HG03354 (cell line): ENCODE results near the gene HOXB7.
A peak's percentile ranks its signal among the peaks of the same experiment; 100 is the strongest.

ENCODE experiments used
- ATAC-seq: cut with Tn5 transposase; IDR thresholded peaks from one replicate; pipeline ENCODE4 v1.9.1; 2021; ENCODE audit warnings: mild to moderate bottlenecking; ENCODE audit not compliant: unreplicated experiment, poor library complexity, severe bottlenecking

Gene HOXB7

DNA sequence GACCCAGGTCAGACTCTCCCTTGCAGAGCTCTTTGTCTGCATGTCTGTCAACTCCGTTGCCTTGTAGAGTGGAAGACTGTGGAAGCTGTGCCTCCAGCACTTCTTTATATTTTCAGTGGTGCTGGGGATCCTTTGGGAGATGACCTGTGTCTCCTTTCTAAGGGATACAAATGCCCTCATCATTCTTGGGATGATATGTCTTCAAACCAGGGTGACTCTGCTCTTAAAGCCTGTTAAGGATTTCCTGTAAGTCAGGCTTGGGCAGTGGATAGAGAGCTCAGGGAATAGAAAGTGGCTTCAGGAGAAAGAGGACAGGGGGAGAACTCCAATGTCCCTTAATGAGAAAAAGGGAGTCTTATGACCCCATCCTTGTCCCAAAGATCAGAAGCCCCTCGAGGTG lies 22.3 kb downstream of the HOXB7 start:
- ATAC-seq = no peak

DNA sequence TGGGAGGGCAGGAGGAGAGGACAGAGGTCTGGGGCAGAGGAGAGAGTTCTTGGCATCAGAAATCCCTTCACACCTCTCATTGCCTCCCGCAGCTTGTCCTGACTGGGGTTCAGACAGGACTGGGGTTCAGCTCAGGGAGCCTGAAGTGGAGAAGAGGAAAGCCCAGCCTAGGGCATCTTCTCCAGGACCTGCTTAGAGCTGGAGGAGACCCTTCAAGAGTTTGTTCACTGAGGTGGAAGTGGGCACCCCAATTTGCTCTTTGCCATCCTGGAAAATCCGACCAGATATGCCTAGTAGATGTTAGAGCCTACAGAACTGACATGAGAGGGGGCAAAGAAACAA lies 22.8 kb downstream of the HOXB7 start:
- ATAC-seq = no peak

DNA sequence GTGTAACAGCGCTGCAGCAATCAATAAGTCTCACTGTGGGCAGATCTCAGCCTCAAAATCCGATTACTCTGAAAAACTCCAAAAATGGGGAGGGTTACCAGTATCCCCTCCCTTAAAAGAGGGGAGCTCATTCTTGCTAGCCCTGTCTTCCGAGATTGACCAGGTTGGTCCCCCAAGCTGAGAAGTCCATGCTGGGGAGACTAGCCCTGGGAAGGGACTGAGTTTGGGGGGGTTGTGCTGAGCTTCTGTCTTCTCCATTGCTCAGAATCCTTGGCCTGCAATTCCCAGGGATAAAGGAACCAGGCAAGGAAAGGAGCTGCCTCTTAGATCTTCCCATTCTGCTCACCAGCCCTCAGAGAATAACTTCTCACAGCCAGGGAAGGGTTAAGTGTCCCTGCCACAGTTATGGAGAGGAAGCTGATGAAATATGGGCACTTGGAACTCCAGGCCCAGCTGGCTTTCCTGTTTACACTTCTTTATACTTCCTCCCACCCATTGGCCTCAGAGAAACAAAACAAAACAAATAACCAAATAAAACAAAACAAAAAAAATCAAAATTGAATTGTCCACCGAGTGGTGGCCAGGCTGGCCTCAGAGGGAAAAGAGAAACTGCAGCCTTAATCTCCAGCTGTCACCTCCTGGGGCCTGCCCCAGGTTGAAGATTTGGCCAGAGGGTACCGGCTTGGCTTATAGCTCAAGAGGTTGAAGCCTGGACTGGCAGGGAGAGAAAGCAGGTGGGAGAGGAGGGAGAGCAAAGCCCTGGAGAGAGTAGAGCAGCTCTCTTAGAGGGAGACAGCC lies 23.3 kb downstream of the HOXB7 start:
- no peak for ATAC-seq

DNA sequence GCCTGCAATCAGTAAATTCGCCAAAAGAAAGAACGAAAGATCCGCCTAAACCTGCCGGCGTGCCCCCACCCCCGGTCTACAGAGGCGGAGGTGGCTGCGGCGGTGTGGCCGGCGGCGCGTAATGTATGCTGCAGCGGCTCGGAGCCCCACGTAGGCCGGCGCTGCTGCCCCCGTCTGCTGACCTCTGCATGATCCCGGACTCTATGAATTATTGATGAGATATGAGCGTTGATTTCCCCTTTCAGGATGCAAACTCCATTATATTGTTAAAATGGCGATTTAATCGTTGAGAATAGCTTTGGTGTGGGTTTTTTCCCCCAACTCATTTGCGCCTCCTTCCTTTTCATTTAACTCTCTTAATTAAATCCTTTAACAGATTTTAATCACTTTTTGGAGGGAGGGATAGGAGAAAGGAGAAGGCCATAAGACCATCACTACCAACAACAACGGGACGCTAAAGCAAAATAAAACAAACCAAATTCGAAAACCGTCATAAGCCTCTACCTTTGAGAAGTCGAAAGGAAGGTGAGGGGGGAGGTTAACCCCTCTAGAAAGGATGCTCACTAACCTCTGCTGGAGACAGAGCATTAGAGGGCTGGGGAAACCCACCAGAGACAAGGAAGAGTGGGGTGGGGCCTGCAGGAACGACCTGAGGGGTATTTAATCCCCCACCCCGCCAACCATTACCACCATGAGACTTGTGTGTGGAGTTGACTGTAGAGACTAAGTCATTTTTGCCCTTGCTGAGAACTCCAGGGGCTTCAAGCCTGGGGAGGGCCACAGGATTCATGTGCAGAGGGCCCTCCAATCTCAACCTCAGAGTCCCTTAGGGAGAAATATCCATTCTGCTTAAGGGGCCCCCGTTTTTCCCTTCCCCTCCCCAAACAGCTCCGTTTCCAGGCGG lies 24.2 kb downstream of the HOXB7 start:
- ATAC-seq = no peak

DNA sequence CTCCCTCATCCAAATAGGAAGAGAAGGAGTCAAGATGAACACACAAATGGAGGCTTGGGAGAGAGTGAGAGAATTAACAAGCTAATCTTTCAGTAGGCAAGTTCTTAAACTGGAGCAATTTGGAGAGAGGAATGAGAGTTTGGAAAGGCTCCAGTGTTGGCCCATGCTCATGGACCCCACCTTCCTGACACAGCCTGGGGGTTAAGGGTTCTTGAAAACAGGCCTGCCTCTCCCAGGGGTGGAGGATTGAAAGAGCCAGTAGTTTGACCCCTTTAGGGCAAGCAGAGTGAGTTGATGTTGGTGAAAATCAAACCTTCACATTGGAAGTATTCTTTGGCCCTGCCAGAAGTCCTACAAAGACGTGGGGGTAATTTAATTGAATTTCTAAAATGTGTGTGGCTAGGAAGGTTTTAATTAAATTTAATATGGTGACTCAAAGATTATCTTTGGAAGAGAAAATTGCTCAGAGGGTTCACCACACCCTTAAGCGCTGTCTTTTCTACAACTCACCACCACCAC lies 26.5 kb downstream of the HOXB7 start:
- no peak for ATAC-seq

DNA sequence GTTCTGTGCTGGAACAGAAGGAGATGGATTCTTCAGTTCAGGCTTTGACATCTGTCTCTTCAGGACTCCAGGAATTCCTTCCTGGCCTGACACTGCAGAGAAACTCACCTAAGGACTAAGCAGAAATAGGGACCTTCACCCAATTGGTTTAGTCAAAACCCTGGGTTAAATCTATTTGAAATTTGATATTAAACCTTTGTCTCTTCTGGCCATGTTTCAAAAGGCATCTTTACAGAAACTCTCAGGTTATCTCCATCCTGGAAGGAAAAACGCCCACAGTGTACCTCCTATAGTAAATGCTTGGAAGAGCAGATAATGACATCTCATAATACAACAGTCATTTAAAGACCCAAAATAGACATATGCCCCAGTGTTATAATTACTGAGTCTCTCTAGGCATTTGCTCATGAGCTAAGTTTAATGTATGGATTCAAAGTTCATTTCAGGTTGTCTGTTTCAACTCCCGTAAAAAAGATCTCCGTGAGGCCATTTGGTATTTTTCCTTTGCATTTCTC lies 27.1 kb downstream of the HOXB7 start:
- no peak for ATAC-seq

DNA sequence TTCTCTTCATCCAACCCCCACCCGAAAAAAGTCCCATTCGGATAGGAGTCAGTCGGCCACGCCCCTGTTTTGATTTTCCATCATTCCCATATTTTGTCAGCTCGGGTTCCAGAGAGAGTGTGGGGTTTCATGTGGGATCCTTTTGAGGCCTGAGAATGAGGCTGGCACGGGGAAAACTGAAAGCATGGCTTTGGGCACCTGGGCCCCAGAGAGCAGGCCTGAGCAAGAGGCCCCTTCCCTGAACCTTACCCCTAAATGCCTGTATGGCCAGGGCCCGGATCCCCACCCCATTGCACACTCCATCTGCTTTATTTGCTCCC lies 28.1 kb downstream of the HOXB7 start:
- ATAC-seq = no peak

DNA sequence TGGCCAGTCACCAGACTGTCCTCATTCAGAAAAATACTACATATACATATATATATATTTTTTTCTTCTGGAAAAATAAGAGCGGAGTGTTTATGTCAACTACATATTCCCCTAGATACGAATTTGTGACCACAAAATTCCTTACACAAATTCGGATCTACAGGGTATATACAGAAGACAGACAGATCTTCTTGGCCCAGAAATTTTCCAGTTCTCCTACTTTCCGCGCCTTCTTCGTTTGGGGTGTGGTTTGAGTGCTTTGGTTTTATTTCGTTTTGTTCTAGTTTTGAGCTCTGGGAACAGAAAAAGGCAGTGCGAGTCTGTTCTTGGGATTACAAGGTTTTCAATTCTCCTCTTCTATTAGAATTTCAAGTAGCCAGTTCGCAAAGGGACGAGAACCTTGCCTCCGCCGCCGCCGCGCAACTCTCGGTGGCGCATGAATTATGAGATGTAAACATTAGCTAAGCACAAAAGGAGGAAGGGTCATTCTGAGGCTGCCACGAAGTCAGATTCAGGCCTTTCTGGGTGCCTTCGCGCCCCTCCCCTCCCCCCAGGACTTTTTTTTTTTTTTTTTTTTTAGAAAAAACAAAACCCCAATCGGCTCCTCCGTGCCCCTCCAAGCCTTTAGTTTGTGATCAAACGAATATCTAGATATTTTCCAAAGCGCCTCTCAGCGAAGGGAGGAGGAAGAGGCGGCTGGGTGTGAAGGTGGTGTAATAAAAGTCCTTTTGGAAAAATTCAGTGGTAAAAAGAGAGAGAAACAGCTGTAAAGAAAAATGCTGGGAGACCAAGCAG lies 30.9 kb downstream of the HOXB7 start:
- no peak for ATAC-seq

DNA sequence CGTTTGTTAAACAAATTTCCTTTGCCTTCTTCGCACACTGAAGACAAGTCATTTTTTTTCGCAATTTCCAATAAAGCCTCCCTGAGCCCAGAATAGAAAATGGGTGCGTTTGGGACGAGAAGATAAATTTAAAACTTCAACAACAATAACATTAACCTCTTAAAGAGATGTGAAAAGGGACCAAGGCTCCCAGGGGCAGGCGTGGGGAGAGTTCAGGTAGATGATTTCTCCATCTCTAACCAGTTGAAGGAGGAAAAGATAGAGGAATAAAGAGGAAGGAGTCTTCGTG lies 31.4 kb downstream of the HOXB7 start:
- ATAC-seq = no peak

DNA sequence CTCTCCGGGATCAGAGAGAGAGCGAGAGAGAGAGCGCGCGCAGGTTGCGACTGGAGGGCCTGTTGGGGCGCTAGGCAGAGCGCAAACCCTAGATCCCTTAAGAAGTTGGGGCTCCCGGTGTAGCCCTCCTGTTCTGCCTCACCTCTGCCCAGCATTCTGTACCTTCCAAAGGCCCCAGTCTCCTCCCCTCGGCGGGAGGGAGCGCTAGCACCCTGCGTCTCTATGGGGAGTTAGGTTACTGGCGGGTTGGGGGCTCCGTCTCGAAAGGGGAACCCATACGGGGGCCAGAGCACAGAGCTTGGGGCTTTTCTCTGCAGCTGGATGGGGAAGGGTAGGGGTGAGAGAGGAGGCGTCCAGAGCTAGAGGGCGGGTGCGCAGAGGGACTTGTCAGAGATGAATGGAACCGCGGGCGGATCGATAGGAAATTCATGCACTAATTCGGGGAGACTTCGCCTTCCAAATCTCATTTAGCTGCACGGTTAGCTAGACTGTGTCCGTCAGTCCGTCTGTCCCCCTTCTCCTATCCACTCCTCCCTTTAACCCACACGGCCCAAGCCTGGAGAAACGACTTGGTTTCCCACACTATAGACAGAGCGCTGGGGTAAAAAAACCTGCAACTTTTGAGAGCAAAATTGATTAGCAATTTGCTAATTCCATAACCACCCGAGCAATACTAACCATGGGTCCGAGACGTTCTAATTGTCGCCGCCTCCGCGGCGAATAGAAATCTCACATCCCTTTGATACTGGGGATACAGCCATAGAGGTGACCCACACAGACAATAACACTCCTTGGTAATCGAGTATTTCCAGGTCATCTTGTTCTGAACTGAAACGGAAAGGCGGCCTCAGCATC lies 32.0 kb downstream of the HOXB7 start:
- peak; percentile 30 for ATAC-seq

DNA sequence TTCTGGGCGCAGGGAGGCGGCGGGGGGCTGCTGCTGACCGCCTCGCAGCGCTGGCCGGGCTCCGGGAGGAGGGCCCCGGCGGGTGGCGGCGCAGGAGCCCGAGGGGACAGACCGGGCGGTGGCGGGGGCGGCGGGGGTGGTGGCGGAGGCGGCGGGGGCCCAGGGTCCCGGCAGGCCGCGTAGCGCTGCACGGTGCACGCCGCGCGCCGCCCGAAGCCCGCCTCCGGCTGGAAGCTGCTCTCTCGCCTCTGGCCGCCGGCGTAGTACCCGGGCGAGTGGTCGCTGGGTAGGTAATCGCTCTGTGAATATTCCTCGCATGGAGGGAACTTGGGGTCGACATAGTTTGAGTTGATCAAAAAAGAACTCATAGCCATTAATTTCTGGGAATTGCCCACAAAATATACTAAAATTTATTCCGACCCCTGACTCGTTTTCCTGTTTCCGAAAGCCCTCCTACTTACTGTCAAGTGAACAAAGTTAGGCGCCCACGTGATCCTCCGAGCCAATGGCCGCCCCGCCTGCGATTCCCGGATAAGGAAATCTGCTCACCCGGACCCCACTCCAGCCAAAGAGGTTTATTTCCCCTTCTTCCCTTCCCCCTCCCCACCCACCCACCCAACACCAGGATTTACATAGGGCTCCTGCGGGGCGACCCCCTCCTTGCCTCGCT lies 32.7 kb downstream of the HOXB7 start, which contains the start of gene HOXB4:
TSS of gene HOXB4 (minus strand) at position 405 of the 670 bp plus-strand sequence. CDS start at position 374, 31 bp downstream.
- ATAC-seq = peak; percentile 49

DNA sequence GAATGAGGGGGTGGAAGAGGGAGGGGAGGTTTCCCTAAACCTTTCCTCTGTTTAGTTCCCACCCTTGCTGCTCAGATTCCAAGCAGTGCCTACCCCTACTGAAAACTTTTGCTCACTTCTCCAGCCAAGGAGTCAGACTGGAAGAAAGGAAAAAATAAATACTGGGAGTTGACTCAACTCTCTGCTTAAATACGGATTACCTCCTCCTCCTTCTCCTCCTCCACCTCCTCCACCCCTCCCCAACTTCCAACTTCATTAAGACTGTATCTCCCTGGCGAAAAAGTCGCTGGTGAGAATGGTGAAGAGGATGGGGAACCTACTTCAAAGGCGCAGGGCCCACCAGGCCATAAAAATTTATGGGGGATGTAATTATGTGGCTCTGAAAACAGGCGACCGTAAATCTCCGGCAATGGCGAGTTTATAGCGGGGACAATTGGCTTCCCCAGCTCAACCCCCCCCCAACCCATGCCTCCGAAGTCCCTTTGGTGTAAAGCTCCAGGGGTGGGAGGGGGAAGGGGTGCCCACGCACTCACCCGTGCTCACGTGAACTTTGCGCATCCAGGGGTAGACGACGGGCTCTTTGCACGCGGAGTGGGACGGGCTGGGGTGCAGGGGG lies 33.4 kb downstream of the HOXB7 start:
- ATAC-seq = peak; percentile 3

DNA sequence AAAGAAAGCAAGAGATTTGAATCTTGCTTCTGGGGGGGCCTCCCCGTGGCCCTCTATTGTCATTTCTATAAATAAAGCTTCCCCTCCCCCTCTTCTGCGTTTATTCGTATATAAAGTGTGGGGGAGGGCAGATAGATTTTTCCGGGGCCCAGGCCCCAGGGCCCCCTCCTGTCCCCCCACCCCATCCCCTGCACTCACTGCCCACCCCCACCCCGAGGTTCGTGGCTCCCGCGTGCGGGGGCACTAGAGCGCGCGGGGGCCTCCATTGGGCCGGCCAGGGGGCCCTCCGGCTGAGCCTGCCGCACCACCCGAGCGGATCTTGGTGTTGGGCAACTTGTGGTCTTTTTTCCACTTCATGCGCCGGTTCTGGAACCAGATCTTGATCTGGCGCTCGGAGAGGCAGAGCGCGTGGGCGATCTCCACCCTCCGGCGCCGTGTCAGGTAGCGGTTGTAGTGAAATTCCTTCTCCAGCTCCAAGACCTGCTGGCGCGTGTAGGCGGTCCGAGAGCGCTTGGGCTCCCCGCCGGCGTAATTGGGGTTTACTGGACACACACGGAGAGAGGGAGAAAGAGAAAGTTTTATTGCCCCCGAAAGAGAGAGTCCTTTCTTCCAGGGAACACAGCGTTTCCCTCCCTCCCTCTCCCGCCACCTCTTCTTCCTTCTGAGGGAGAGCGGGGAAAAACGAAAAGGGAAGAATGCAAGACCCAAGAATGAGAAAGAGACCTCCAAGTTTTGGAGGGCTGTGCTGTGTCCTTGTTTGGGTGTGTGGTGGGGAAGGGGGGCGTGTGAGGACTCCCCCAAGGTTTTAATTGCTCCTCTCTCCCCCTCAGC lies 34.1 kb downstream of the HOXB7 start:
- no peak for ATAC-seq

DNA sequence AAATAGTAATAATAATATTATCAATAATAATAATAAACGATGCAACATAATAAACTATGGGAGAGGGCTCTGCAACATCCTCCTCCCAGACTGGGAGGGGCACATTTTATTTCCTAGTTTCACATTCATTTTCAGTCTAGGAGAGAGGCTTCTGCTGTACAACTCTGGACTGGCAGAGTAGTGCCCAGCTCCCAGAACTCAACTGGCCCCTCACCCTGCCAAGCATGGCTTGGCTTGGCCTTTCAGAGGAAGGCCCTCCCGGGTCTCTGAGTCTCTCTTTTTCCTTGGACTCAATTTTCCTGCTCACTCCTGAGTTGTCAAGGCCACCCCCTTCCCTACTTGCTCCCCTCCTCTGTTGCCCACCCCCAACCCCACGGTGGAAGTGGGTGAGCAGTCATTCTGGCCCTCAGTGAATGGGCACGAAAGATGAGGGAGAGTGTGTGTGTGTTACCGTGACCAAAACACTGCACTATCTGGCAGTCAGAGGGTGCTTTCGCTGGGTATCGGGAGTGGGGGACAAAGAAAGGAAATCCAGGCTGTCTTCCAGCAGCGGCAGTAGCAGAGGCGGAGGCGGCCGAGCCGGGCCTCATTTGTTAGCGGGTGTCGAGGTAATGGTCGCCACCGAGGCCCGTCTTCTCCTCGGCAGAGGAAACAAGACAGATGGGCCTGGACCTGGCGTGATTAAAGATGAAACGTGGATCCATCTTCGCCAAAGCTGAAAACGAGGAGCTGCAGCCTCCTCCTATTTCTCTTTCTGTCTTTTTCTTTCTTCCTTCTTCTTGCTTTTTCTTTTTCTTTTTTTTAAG lies 34.9 kb downstream of the HOXB7 start:
- ATAC-seq = no peak

DNA sequence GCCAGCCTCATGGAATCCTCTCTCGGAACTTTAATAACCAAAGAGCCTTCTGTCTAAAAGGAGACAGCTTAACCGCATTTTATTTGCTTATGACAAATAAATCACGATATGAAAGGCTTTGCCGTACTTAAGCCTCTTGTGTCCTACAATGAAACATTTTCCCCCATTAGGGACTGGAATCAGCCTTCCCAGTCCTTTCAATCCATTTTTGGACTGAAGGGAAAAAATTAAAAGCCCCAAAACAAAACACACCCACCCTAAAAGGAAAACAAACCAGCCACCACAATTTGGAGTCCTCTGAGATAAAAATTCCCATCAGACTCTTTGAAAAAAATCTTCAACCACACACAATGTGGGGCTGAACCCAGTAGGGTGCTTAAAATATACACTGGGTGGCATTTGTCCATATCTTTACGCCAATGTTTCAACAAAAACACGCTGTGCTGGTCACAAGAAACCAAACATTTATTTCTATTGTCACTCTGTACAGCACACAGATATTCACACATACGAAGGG lies 35.7 kb downstream of the HOXB7 start:
- ATAC-seq = no peak

DNA sequence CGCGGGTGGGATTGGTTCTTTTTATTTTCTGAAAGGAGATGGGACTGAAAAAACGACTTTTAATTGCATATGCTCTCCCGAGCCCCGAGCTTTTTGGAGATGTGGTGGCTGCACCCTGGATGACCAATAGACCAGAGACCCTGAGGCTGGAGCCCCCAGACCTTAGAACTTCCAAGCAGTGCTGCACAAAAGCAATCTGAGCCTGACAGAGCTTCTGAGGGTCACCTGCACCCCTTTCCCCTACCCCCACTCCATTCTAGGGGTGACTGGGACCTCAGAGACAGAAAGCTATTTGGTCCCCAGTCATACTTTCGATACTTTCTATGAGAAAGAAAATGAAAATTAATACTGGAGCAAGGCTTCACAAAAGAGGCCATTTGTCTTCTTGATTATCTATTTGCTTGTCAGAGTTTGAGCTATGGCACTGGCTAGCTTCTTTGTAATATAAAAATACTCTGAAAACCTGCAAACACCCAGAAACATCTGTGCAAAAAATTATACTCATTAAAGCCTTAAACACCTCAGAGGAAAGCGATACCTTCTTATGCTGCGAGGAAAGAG lies 36.2 kb downstream of the HOXB7 start:
- ATAC-seq = no peak
